Measurements from ENCODE around the gene SH3GL1. TPM values are rescaled to one million over a fixed set of nuclear protein-coding genes. Genes with fewer than 3 reads are reported as not detected.

The SH3GL1 gene
- total and polyA plus RNA-seq, 9 of the 15 experiments (the other 6 are each of a cell fraction or from before 2014, with no cell fraction given), result 1.7 to 75.3 (median 25.7) TPM

DNA sequence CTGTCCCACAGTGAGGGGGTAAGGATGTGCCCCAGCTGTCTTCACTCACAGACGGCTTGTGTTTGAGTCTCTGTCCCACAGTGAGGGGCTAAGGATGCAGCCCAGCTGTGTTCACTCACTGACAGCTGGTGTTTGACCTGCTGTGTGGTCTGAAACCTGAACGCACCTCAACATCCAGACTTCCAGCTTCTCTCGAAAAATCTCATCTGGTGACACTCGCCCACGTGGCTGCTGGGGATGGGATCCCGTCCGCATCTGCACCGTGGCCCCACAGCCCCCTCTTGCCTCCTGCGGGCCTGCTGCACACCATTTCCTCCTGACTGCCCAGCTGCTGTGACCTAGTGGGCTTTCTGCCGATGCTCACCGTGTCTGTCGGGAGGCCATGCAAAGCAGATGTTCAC, 29.4 kb upstream of the SH3GL1 start:
- Histone ChIP-seq H3K79me2 (ENCODE audit: control insufficient read depth, insufficient read depth, low read length) (no peaks in the 10 kb centered on the region), H3K9ac (ENCODE audit: insufficient read depth in 1 of 2, low read depth in 2 of 2, low read length in 2 of 2) (no peak overlapping the region; a peak in 1 of 4 replicates), H4K20me1 (replicated peaks; ENCODE audit: control insufficient read depth, insufficient read depth, low read length) (no peaks in the 10 kb centered on the region), H3K36me3 (ENCODE audit: control insufficient read depth, insufficient read depth, low read length) (peaks cover 87% of the 10 kb centered on the region; the same call in 2 of the 3 replicates), H3K4me3 (no peak overlapping the region), H3K9me3 (replicated peaks; ENCODE audit: control insufficient read depth, insufficient read depth, low read depth, low read length) (no peaks in the 10 kb centered on the region), H2AFZ (ENCODE audit: low read depth, low read length) (no peak overlapping the region), H3K27me3 (ENCODE audit: control insufficient read depth in 2 of 2, insufficient read depth in 2 of 2, low read length in 2 of 2) (no peaks in the 10 kb centered on the region), H3K4me2 (ENCODE audit: insufficient read depth, low read length) (no peak overlapping the region), H3K27ac (ENCODE audit: extremely low read depth, low read depth, low read length) (no peak overlapping the region), H3K4me1 (replicated peaks in 1 of 2; ENCODE audit: control insufficient read depth in 2 of 2, insufficient read depth in 2 of 2, low read length in 2 of 2) (peaks cover 0 to 2% of the 10 kb centered on the region in 2 experiments; a peak in 1 of 5 replicates), H3K9me1 (ENCODE audit: control insufficient read depth, insufficient read depth, low read length) (no peaks in the 10 kb centered on the region)
- TF ChIP-seq ZBTB8A (IDR thresholded peaks at IDR 0.05; ENCODE audit: partially characterized antibody) (no peak), FOXA3 (CRISPR knock-in tag; conservative IDR thresholded peaks at IDR 0.05 in 1 of 2, IDR thresholded peaks at IDR 0.05 in 1 of 2) (no peak), CBFB (CRISPR knock-in tag; IDR thresholded peaks at IDR 0.05) (no peak), BCL6 (CRISPR knock-in tag; IDR thresholded peaks at IDR 0.05) (no peak), CHD4 (IDR thresholded peaks at IDR 0.05; ENCODE audit: insufficient read depth, insufficient replicate concordance, low read depth, low read length, poor library complexity, severe bottlenecking) (no peak), GABPB1 (CRISPR knock-in tag; IDR thresholded peaks at IDR 0.05) (no peak), ZFP36 (IDR thresholded peaks at IDR 0.05; ENCODE audit: low read depth, low read length, partially characterized antibody) (no peak), TRIM28 (IDR thresholded peaks at IDR 0.05) (no peak)
- TF ChIP-seq, protein P1, sequence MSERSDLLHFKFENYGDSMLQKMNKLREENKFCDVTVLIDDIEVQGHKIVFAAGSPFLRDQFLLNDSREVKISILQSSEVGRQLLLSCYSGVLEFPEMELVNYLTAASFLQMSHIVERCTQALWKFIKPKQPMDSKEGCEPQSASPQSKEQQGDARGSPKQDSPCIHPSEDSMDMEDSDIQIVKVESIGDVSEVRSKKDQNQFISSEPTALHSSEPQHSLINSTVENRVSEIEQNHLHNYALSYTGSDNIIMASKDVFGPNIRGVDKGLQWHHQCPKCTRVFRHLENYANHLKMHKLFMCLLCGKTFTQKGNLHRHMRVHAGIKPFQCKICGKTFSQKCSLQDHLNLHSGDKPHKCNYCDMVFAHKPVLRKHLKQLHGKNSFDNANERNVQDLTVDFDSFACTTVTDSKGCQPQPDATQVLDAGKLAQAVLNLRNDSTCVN (CRISPR knock-in tag; IDR thresholded peaks at IDR 0.05), result no peak
- TF ChIP-seq, protein P2, sequence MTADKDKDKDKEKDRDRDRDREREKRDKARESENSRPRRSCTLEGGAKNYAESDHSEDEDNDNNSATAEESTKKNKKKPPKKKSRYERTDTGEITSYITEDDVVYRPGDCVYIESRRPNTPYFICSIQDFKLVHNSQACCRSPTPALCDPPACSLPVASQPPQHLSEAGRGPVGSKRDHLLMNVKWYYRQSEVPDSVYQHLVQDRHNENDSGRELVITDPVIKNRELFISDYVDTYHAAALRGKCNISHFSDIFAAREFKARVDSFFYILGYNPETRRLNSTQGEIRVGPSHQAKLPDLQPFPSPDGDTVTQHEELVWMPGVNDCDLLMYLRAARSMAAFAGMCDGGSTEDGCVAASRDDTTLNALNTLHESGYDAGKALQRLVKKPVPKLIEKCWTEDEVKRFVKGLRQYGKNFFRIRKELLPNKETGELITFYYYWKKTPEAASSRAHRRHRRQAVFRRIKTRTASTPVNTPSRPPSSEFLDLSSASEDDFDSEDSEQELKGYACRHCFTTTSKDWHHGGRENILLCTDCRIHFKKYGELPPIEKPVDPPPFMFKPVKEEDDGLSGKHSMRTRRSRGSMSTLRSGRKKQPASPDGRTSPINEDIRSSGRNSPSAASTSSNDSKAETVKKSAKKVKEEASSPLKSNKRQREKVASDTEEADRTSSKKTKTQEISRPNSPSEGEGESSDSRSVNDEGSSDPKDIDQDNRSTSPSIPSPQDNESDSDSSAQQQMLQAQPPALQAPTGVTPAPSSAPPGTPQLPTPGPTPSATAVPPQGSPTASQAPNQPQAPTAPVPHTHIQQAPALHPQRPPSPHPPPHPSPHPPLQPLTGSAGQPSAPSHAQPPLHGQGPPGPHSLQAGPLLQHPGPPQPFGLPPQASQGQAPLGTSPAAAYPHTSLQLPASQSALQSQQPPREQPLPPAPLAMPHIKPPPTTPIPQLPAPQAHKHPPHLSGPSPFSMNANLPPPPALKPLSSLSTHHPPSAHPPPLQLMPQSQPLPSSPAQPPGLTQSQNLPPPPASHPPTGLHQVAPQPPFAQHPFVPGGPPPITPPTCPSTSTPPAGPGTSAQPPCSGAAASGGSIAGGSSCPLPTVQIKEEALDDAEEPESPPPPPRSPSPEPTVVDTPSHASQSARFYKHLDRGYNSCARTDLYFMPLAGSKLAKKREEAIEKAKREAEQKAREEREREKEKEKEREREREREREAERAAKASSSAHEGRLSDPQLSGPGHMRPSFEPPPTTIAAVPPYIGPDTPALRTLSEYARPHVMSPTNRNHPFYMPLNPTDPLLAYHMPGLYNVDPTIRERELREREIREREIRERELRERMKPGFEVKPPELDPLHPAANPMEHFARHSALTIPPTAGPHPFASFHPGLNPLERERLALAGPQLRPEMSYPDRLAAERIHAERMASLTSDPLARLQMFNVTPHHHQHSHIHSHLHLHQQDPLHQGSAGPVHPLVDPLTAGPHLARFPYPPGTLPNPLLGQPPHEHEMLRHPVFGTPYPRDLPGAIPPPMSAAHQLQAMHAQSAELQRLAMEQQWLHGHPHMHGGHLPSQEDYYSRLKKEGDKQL (CRISPR knock-in tag; IDR thresholded peaks at IDR 0.05; ENCODE audit: borderline replicate concordance), result no peak
- TF ChIP-seq, protein P3, sequence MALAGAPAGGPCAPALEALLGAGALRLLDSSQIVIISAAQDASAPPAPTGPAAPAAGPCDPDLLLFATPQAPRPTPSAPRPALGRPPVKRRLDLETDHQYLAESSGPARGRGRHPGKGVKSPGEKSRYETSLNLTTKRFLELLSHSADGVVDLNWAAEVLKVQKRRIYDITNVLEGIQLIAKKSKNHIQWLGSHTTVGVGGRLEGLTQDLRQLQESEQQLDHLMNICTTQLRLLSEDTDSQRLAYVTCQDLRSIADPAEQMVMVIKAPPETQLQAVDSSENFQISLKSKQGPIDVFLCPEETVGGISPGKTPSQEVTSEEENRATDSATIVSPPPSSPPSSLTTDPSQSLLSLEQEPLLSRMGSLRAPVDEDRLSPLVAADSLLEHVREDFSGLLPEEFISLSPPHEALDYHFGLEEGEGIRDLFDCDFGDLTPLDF (CRISPR knock-in tag; IDR thresholded peaks at IDR 0.05), result no peak
- TF ChIP-seq, protein P4, sequence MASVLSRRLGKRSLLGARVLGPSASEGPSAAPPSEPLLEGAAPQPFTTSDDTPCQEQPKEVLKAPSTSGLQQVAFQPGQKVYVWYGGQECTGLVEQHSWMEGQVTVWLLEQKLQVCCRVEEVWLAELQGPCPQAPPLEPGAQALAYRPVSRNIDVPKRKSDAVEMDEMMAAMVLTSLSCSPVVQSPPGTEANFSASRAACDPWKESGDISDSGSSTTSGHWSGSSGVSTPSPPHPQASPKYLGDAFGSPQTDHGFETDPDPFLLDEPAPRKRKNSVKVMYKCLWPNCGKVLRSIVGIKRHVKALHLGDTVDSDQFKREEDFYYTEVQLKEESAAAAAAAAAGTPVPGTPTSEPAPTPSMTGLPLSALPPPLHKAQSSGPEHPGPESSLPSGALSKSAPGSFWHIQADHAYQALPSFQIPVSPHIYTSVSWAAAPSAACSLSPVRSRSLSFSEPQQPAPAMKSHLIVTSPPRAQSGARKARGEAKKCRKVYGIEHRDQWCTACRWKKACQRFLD (CRISPR knock-in tag; IDR thresholded peaks at IDR 0.05), result no peak
- 90% methylated on average over 11 of the region's 12 CpGs for WGBS (ENCODE audit: insufficient coverage, low coverage, missing lambda C conversion rate)
- BruUV-seq (replicated peaks), result no TSS peak
- ATAC-seq (no peak), FAIRE-seq (no peak), DNase-seq (ENCODE audit: extremely low read depth in 1 of 4, low spot score in 3 of 4) (no peak)
- intact Hi-C loops (cut with micrococcal nuclease), result no loop called here
- in situ Hi-C loops (cut with MboI), result no loop called here
- ChIA-PET CTCF (ENCODE audit: low intra/inter-chr PET ratio) (no interaction called here), POLR2A (interaction anchor here (0.7 to 2.2 kb wide), 2 partner anchors 11 to 13 kb away, joined by 3 to 28 read pairs; no protein-coding TSS in a partner anchor)

All from K562 (cell line).